AG04449 (cell line): ENCODE measurements around the gene CPZ.

Experiments used
- CTCF ChIA-PET: fragments of 350-600 bp; formaldehyde crosslinking; extraction: SDS; loops from one replicate; lab custom pipeline; 2021; ENCODE audit warnings: antibody characterized with exemption; lab: Yijun Ruan, JAX
- POLR2A ChIA-PET: fragments of 400-600, 350-600 bp; formaldehyde crosslinking; extraction: SDS; loops from one replicate; lab custom pipeline; 2020; ENCODE audit warnings: antibody characterized with exemption, inconsistent platforms; lab: Yijun Ruan, JAX
- DNase-seq: peaks from one replicate; pipeline ENCODE4 v3.0.0-alpha.2; 2010; ENCODE audit warnings: low read depth, low spot score
- H3K4me3 ChIP-seq: 2 replicates; pipeline ENCODE4 v1.5.1; 2011; ENCODE audit warnings: low read depth, mild to moderate bottlenecking, control low read depth, low read length
- TF ChIP-seq, protein P1 (sequence below): IDR thresholded peaks from one replicate; pipeline ENCODE4 v1.5.1; 2011; ENCODE audit warnings: mild to moderate bottlenecking, moderate library complexity, low read length, control low read depth, inconsistent platforms; ENCODE audit not compliant: insufficient read depth; ENCODE audit errors: missing control alignments

CPZ gene

DNA sequence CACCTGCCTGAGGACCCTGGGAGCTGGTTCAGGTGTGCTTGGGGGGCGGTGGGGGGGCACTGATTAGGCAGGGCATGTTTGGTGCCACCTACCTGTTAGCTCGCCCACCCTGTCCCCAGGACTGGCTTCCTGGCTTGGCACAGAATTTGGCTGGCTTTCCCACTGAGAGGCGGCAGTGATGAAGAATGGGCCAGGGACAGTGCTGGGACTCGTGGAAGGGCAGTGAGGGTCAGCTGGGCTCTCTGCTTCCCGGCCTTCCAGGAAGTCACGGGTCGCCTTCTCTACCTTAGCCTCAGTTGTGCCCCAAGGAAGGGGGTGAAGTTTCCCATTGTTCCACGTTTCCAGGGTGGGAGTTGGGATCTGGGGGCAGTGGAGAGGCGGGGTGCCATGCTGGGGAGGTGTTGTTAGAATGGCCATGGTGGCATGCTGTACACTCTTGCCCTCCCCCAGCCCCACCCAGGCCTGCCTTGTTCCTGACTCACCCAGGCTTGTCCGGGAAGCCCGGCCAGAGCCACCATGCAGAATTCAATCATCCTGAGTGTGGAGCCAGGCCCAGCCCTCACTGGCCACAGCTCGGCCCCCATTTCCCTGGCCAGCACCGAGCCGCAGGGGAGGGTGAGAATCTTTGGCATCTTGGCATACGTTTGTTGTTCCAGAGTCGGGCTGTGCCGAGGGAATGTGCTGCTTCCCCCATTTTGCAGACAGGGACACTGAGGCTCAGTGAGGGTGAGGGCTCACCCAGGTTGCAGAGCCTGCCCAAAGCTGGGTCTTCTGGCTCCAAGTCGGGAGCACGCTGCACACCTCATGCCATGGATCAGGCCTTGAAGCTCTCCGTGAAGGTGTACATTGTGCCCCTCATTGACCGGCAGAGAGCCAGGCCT, 34.2 kb upstream of the CPZ start:
- ChIA-PET CTCF (interaction anchor here (0.7 to 1.7 kb wide), 2 partner anchors 9 to 90 kb away, joined by 3 to 4 read pairs; no protein-coding TSS in a partner anchor), POLR2A (interaction anchor here (0.9 kb wide), 1 partner anchor 34 kb away, joined by 3 read pairs; no protein-coding TSS in a partner anchor)
- DNase-seq: no peak
- no peak overlapping the region for H3K4me3 ChIP-seq
- TF ChIP-seq, protein P1, sequence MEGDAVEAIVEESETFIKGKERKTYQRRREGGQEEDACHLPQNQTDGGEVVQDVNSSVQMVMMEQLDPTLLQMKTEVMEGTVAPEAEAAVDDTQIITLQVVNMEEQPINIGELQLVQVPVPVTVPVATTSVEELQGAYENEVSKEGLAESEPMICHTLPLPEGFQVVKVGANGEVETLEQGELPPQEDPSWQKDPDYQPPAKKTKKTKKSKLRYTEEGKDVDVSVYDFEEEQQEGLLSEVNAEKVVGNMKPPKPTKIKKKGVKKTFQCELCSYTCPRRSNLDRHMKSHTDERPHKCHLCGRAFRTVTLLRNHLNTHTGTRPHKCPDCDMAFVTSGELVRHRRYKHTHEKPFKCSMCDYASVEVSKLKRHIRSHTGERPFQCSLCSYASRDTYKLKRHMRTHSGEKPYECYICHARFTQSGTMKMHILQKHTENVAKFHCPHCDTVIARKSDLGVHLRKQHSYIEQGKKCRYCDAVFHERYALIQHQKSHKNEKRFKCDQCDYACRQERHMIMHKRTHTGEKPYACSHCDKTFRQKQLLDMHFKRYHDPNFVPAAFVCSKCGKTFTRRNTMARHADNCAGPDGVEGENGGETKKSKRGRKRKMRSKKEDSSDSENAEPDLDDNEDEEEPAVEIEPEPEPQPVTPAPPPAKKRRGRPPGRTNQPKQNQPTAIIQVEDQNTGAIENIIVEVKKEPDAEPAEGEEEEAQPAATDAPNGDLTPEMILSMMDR: no peak

DNA sequence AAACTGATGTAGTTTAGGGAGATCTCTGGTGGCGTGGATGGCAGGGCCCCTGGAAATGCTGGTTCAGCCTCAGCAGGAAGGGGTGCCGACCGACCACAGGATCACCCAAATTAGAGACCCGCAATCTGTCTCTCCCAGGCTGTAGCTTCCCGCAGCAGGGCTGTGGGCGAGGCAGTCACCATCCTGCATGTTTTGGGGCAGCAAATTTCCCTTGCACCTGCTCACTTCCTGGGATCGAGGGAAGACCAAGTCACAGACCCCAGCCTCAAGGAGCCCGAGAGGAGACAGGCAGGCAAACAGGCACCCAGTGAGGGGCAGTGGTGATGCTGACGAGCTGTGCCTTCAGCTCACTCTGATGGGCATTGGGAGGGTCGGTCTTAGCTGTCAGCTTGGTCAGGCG, 33.6 kb upstream of the CPZ start:
- ChIA-PET POLR2A (interaction anchor here (0.9 kb wide), 1 partner anchor 35 kb away, joined by 3 read pairs; no protein-coding TSS in a partner anchor), CTCF (interaction anchor here (1.7 kb wide), 1 partner anchor 91 kb away, joined by 4 read pairs; no protein-coding TSS in a partner anchor)
- no peak overlapping the region for H3K4me3 ChIP-seq
- TF ChIP-seq, protein P1: no peak
- DNase-seq: no peak

DNA sequence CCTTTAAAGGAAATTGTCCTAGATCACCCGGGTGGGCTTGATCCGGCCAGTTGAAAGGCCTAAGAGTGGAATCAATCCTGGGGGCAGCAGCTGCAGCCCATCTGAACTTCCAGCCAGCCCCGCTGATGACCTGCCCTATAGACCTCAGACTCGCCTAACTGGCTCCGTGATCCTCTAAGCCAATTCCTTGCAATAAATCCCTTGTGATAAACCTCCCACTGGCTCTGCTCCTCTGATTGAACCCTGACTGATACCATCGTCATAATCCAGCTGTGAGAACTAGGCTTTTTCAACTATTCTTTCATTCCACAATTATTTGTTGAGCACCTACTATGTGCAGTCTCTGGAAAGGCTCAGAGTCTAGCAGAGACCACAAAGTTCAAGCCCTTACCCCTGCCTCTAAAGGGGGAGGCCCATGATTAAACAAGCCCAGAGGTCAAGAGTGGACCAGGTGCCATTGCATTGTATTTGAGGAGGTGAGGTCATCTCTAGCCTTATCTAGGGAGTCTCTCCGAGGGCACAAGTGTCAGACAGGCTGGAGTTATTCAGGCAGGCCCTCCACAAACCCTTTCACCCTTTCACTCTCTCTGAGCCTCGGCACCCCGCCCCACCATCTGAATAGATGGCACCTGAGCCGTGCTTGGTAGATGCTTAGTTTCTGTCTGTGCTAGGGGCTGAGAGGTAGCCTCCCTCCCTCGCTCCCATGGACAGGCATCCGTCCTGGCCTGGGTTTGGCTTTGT, 32.9 kb upstream of the CPZ start:
- TF ChIP-seq, protein P1: no peak
- no peak overlapping the region for H3K4me3 ChIP-seq
- ChIA-PET CTCF (interaction anchor here (1.7 kb wide), 1 partner anchor 91 kb away, joined by 4 read pairs; no protein-coding TSS in a partner anchor), POLR2A (interaction anchor here (0.9 kb wide), 1 partner anchor 36 kb away, joined by 3 read pairs; no protein-coding TSS in a partner anchor)
- no peak for DNase-seq

DNA sequence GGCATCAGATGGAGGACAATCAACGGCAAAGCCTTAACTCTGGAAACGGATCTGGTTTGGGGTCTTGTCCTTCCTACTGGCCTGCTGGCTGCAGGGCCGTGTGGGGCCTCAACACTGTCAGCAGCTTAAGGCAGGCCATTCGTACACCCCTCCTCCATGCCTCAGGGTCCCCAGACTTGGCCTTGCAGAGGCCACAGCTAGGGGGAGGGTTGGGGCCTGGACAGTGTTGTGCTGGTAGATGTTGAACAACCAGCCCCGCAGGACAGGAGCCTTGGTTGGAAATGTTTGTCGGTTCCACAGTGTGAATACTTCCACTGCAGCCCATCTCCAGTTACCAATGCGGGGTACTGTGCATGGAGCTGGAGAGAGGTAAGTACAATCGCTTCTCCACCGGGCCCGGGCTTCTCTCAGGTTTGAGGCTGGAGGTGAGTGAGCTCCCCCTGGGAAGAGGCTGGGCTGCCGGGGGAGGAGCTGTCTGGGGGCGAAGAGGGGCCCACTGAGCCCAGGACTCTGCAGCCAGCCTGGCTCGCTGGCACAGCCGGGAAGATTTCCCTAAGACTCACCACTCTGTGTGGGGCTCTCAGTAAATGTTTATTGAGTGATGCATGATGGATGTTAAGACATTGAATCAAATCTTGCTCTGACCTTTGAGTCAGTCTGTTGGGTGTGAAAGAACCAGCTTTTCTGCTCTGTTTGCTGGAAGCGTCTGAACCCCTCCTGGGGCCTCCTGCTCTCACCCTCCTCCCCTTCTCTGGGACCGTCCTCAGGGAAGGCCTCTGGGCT, 32.1 kb upstream of the CPZ start:
- no peak for DNase-seq
- TF ChIP-seq, protein P1: no peak
- ChIA-PET POLR2A (interaction anchor here (1.2 kb wide), 1 partner anchor 32 kb away, joined by 3 read pairs; no protein-coding TSS in a partner anchor), CTCF (no interaction called here)
- H3K4me3 ChIP-seq: no peak overlapping the region

DNA sequence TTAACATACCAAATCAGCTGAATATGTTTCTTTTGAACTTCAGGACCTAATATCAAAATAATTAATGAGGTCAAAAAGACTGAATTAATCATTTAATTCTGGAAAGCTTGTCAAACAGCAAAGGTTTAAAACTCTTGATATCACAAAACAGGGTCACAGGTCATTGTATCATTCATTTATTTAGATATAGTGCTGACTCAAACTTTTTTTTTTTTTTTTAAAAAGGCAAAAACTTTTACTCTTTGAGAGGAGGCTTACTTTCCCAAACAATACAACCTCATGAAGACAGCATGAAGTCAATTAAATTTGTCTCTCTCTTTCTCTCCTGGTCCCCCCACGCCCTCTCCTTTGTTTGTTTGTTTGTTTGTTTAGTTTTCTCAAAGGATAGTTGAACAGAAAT, 28.0 kb upstream of the CPZ start:
- no peak for DNase-seq
- ChIA-PET POLR2A (no interaction called here), CTCF (interaction anchor here (0.7 kb wide), 1 partner anchor 13 kb away, joined by 3 read pairs; no protein-coding TSS in a partner anchor)
- TF ChIP-seq, protein P1: no peak
- H3K4me3 ChIP-seq: no peak overlapping the region
